Measurements from ENCODE around the gene CCNF. TPM values are rescaled to one million over a fixed set of nuclear protein-coding genes. Genes with fewer than 3 reads are reported as not detected.

Gene CCNF
- total and polyA plus RNA-seq, 9 of the 15 experiments (the other 6 are each of a cell fraction or from before 2014, with no cell fraction given) = 4.1 to 70.1 (median 29.5) TPM

- no peak for TF ChIP-seq ARID4B (CRISPR knock-in tag; IDR thresholded peaks at IDR 0.05)
- no peak for TF ChIP-seq MTA3 (IDR thresholded peaks at IDR 0.05; ENCODE audit: borderline replicate concordance)
- TF ChIP-seq ZKSCAN1 (IDR thresholded peaks at IDR 0.05; ENCODE audit: low read depth, low read length) = peak; percentile 97
- no peak for TF ChIP-seq HCFC1 (IDR thresholded peaks at IDR 0.05; ENCODE audit: low read depth, low read length)
- no peak for TF ChIP-seq FOS (IDR thresholded peaks at IDR 0.05; ENCODE audit: extremely low read depth, insufficient read length)
- TF ChIP-seq MAFF (IDR thresholded peaks at IDR 0.05; ENCODE audit: low read length) = no peak
- no peak for TF ChIP-seq ZNF324 (CRISPR knock-in tag; IDR thresholded peaks at IDR 0.05)
- 0 out of 2 replicates have a peak, but pooled peaks have one; percentile 2 for TF ChIP-seq POLR2G (IDR thresholded peaks at IDR 0.05; ENCODE audit: low read depth, low read length)
- no peak for TF ChIP-seq ZNF311 (CRISPR knock-in tag; IDR thresholded peaks at IDR 0.05)
- 0 out of 2 replicates have a peak, but pooled peaks have one; percentile 11 for TF ChIP-seq ETS1 (conservative IDR thresholded peaks at IDR 0.05; ENCODE audit: control insufficient read depth, low read depth, low read length)
- 0 out of 2 replicates have a peak, but pooled peaks have one; percentile 21 for TF ChIP-seq ZEB2 (IDR thresholded peaks at IDR 0.05)
- TF ChIP-seq ZNF133 (CRISPR knock-in tag; IDR thresholded peaks at IDR 0.05) = no peak
- TF ChIP-seq ILK (tag; IDR thresholded peaks at IDR 0.05; ENCODE audit: borderline replicate concordance, low read depth) = no peak
- no peak; the same call in 1 of the 2 replicates for TF ChIP-seq ZFX (CRISPR knock-in tag; IDR thresholded peaks at IDR 0.05)
- no peak for TF ChIP-seq AFF1 (IDR thresholded peaks at IDR 0.05; ENCODE audit: low read depth in 1 of 2, partially characterized antibody in 2 of 2)
- TF ChIP-seq EGR1 (conservative IDR thresholded peaks at IDR 0.05) = peak; percentile 25; the same call in 1 of the 2 replicates
These were observed 46.4 kb downstream of the CCNF start (continued) for GRCh38 chr16:2475413-2476344.

All from K562 (cell line).